ENCODE measurements around the gene ZNF205. TPM values are rescaled to one million over a fixed set of nuclear protein-coding genes. Genes with fewer than 3 reads are reported as not detected.

Gene ZNF205
- total and polyA plus RNA-seq, 11 donors: 7.4 to 19.8 (median 8.6) TPM

- DNase-seq (no peak), ATAC-seq (no peak)
- Histone ChIP-seq H3K27ac (no peak overlapping the region), H3K27me3 (peaks cover 0 to 11% (median 0%) of the 10 kb centered on the region in 9 donors), H3K9me3 (no peaks in the 10 kb centered on the region), H3K36me3 (no peaks in the 10 kb centered on the region), H3K4me1 (peaks cover 3 to 24% (median 7%) of the 10 kb centered on the region in 12 donors), H3K4me3 (no peak overlapping the region)
- TF ChIP-seq CTCF (IDR thresholded peaks at IDR 0.05) (no peak), POLR2A (IDR thresholded peaks at IDR 0.05) (no peak)
- 45 to 78% (median 63%) methylated on average over 15 to 20 of the region's 20 CpGs for WGBS, 4 donors
- intact Hi-C loops (cut with DNase I): loop anchor here in 3 of 10 donors (5.0 kb wide), 1 partner anchor 35 kb away; no protein-coding TSS in a partner anchor
Measured at GRCh38 chr16:3092501-3092941, 19.9 kb upstream of the ZNF205 start.

DNA sequence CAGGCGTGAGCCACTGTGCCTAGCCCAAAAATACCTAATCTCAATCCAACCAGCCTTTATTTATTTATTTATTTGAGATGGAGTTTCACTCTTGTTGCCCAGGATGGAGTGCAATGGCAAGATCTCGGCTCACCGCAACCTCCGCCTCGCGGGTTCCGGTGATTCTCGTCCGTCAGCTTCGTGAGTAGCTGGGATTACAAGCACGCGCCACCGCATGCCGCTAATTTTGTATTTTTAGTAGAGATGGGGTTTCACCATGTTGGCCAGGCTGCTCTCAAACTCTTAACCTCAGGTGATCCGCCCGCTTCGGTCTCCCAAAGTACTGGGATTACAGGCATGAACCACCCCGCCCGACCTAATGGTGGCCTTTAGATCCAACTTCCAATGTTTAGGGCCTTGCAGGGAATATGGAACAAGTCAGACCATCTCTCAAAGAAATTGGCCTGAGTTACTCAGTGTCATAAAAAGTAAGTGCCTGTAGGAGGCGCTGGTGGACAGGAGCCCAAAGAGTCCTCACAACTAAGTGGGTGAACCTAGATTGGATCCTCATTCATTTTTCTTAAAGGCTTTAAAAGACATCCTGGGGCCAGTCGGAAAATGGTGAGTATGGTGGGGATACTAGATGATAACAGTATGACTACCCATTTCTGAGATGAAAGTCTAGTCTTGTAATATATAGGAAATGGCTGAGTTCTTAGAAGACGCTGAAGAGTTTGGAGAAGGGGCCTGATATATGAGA is 17.9 kb upstream of the ZNF205 start:
- ATAC-seq (no peak), DNase-seq (no peak)
- WGBS, 4 donors: 82 to 93% (median 90%) methylated on average over 22 of the region's 22 CpGs
- TF ChIP-seq CTCF (IDR thresholded peaks at IDR 0.05): peak; percentile 23 to 58 (median 49)
- TF ChIP-seq POLR2A (IDR thresholded peaks at IDR 0.05): no peak
- H3K36me3 ChIP-seq: no peaks in the 10 kb centered on the region
- intact Hi-C loops (cut with DNase I): loop anchor here in 3 of 10 donors (5.0 kb wide), 3 partner anchors 32 to 73 kb away; no protein-coding TSS in a partner anchor
- H3K4me3 ChIP-seq: no peak overlapping the region
- no peaks in the 10 kb centered on the region for H3K9me3 ChIP-seq
- peaks cover 0 to 15% (median under 1%) of the 10 kb centered on the region in 12 donors for H3K4me1 ChIP-seq
- no peak overlapping the region for H3K27ac ChIP-seq
- peaks cover 0 to 11% (median 0%) of the 10 kb centered on the region in 9 donors for H3K27me3 ChIP-seq

DNA sequence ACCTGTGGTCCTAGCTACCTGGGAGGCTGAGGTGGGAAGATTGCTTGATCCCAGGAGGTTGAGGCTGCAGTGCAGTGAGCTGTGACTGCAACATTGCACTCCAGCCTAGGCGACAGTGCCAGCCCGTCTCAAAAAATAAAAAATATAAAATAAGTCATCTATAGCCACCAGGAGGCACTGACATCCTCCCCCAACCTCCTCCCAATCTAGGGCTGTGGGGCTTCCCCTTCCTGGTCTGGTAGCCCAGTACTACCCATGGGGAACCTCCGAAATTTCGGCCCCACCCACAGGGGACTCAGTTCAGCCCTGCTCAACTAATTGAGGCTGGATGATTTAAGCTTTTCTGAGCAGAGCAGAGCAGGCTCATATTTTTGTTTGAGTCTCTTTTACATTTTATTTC is 16.5 kb upstream of the ZNF205 start:
- ATAC-seq (peak in 2 of 4 donors; percentile 23 to 33), DNase-seq (peak in 1 of 5 donors; percentile 57)
- TF ChIP-seq POLR2A (IDR thresholded peaks at IDR 0.05) (no peak), CTCF (IDR thresholded peaks at IDR 0.05) (peak in 8 of 12 donors; percentile 13 to 38 (median 19))
- Histone ChIP-seq H3K9me3 (no peaks in the 10 kb centered on the region), H3K36me3 (no peaks in the 10 kb centered on the region), H3K27ac (peak overlapping the region in 1 of 12 donors; percentile 32), H3K4me3 (no peak overlapping the region), H3K27me3 (peaks cover 0 to 11% (median 0%) of the 10 kb centered on the region in 9 donors), H3K4me1 (peaks cover 5 to 27% (median 14%) of the 10 kb centered on the region in 12 donors)
- intact Hi-C loops (cut with DNase I): loop anchor here in 2 of 10 donors (5.0 kb wide), 2 partner anchors 34 to 71 kb away; no protein-coding TSS in a partner anchor
- WGBS, 4 donors: 29 to 38% (median 31%) methylated on average over 4 of the region's 4 CpGs

DNA sequence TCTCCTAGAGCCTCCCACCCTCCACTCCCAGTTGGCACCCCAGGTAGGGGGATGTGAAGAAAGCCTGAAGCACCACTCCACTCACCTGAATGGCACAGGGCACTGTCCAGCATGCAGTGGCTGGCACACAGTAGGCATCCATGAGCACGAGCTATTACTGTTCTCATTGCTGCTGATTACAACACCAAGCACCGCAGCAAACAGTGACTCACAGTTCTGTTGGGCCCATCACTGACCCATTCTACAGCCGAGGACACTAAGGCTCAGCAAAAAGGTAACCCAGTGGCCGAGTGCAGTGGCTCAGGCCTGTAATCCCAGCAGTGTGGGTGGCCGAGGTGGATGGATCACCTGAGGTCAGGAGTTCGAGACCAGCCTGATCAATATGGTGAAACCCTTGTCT is 16.0 kb upstream of the ZNF205 start:
- DNase-seq: no peak
- Histone ChIP-seq H3K27me3 (peaks cover 0 to 11% (median 0%) of the 10 kb centered on the region in 9 donors), H3K4me1 (peaks cover 9 to 32% (median 17%) of the 10 kb centered on the region in 12 donors), H3K27ac (peak overlapping the region in 1 of 12 donors; percentile 32), H3K4me3 (no peak overlapping the region), H3K9me3 (no peaks in the 10 kb centered on the region), H3K36me3 (no peaks in the 10 kb centered on the region)
- no peak for ATAC-seq
- intact Hi-C loops (cut with DNase I): loop anchor here in 2 of 10 donors (5.0 kb wide), 2 partner anchors 34 to 71 kb away; no protein-coding TSS in a partner anchor
- TF ChIP-seq POLR2A (IDR thresholded peaks at IDR 0.05) (no peak), CTCF (IDR thresholded peaks at IDR 0.05) (no peak)
- WGBS, 4 donors: 86 to 93% (median 89%) methylated on average over 6 of the region's 6 CpGs
